Adrenal gland (tissue), 5 donors: ENCODE results near the gene THUMPD3.

Experiments
- CTCF ChIP-seq, 6 experiments: fragments of 450-650 bp in 4 of 6; fragments of 200-600 bp in 2 of 6; sonication (generic) in 1 of 6; IDR thresholded peaks; 1 replicate in 5 of 6; 2 replicates in 1 of 6; pipeline versions ENCODE4 v1.5.1 to v1.8.0; 2016 to 2021; ENCODE audit warnings: antibody characterized with exemption in 6 of 6, mild to moderate bottlenecking in 2 of 6, moderate library complexity in 1 of 6
- POLR2A ChIP-seq, 2 donors: fragments of 450-650 bp; IDR thresholded peaks; one replicate each; pipeline ENCODE4 v1.6.1; 2017; ENCODE audit warnings: antibody characterized with exemption in 2 of 2, mild to moderate bottlenecking in 2 of 2, moderate library complexity in 1 of 2
- donor health status: DM: no; HTN: no; CAD: no.

- peak in 1 of 2 donors; percentile 42 for TF ChIP-seq POLR2A (IDR thresholded peaks at IDR 0.05)
- no peak for TF ChIP-seq CTCF (IDR thresholded peaks at IDR 0.05)
Measured at GRCh38 chr3:9340472-9340902, 22.4 kb upstream of the THUMPD3 start.
